Endothelial cell of umbilical vein (primary cell): ENCODE measurements around the gene HOXC9. TPM values are rescaled to one million over a fixed set of nuclear protein-coding genes. Genes with fewer than 3 reads are reported as not detected.

ENCODE experiments used
- BruUV-seq: library from RNA; stranded (reverse); fragments of 400-500 nt; replicated peaks from 2 replicates; lab custom pipeline; 2021; lab: Mats Ljungman, UMichigan
- CTCF ChIA-PET: fragments of 300-600, 350-600 bp; sonication (Branson Sonifier 250); formaldehyde crosslinking; loops from one replicate; lab custom pipeline; 2021; ENCODE audit warnings: antibody characterized with exemption, inconsistent platforms; lab: Charles Lee
- POLR2A ChIA-PET: fragments of 300-600, 350-600 bp; sonication (Branson Sonifier 250); formaldehyde crosslinking; loops from one replicate; lab custom pipeline; 2021; ENCODE audit warnings: antibody characterized with exemption, inconsistent platforms; lab: Charles Lee
- DNase-seq: peaks from one replicate; pipeline ENCODE4 v3.0.0-alpha.2; 2011; ENCODE audit warnings: low read depth, low spot score
- FAIRE-seq: peaks from 2 replicates; lab custom pipeline; 2011; peaks lifted over from hg19 to GRCh38; lab: Jason Lieb, UNC
- H2AFZ ChIP-seq: 2 replicates; pipeline ENCODE4 v1.6.0; 2012; ENCODE audit warnings: low read depth, low read length, control low read depth, inconsistent platforms
- H3K27ac ChIP-seq: 2 replicates; pipeline ENCODE4 v1.5.1; 2011; ENCODE audit warnings: low read depth, mild to moderate bottlenecking, control low read depth, low read length, moderate library complexity; ENCODE audit not compliant: insufficient read depth
- H3K27me3 ChIP-seq, 2 experiments: 2 replicates each; pipeline versions ENCODE4 v1.6.0 to v1.6.1; 2011; ENCODE audit warnings: low read length in 2 of 2, mixed read lengths in 1 of 2; ENCODE audit not compliant: control insufficient read depth in 2 of 2, insufficient read depth in 2 of 2
- H3K36me3 ChIP-seq, 2 experiments: 2 replicates in 1 of 2; 3 replicates in 1 of 2; pipeline ENCODE4 v1.5.1; 2011; ENCODE audit warnings: low read length in 2 of 2, mild to moderate bottlenecking in 1 of 2, moderate library complexity in 1 of 2; ENCODE audit not compliant: control insufficient read depth in 2 of 2, insufficient read depth in 2 of 2; ENCODE audit errors: extremely low read depth in 1 of 2
- H3K4me1 ChIP-seq: 3 replicates; pipeline ENCODE4 v1.5.1; 2011; ENCODE audit warnings: mild to moderate bottlenecking, low read length; ENCODE audit not compliant: control insufficient read depth, insufficient read depth; ENCODE audit errors: extremely low read depth
- H3K4me2 ChIP-seq: 2 replicates; pipeline ENCODE4 v1.6.1; 2011; ENCODE audit warnings: low read length, control low read depth, mixed read lengths; ENCODE audit not compliant: insufficient read depth
- H3K4me3 ChIP-seq, 3 experiments: fragments of 200-600 bp in 1 of 3; sonication (generic), shearing (Covaris generic) in 1 of 3; replicated peaks in 1 of 3; 2 replicates each; pipeline ENCODE4 v1.5.1; 2011 to 2016; ENCODE audit warnings: control low read depth in 3 of 3, low read length in 3 of 3, mild to moderate bottlenecking in 2 of 3, inconsistent platforms in 1 of 3, low read depth in 1 of 3, moderate library complexity in 1 of 3; ENCODE audit not compliant: insufficient read depth in 1 of 3
- H3K79me2 ChIP-seq: 2 replicates; pipeline ENCODE4 v1.6.0; 2012; ENCODE audit warnings: low read length, inconsistent platforms; ENCODE audit not compliant: control insufficient read depth, insufficient read depth
- H3K9ac ChIP-seq: replicated peaks from 2 replicates; pipeline ENCODE3; 2011; ENCODE audit warnings: low read length, control low read depth; ENCODE audit not compliant: insufficient read depth; ENCODE audit errors: extremely low read depth
- H3K9me1 ChIP-seq: replicated peaks from 3 replicates; pipeline ENCODE4 v1.6.0; 2011; ENCODE audit warnings: mild to moderate bottlenecking, low read length; ENCODE audit not compliant: control insufficient read depth, insufficient read depth; ENCODE audit errors: extremely low read depth
- H3K9me3 ChIP-seq: replicated peaks from 2 replicates; pipeline ENCODE4 v1.5.1; 2012; ENCODE audit warnings: low read length, inconsistent platforms; ENCODE audit not compliant: control insufficient read depth, insufficient read depth
- H4K20me1 ChIP-seq: replicated peaks from 2 replicates; pipeline ENCODE3; 2011; ENCODE audit warnings: mild to moderate bottlenecking, low read length; ENCODE audit not compliant: control insufficient read depth, insufficient read depth; ENCODE audit errors: extremely low read depth
- CTCF ChIP-seq, 2 donors: IDR thresholded peaks; 1 replicate in 1 of 2; 2 replicates in 1 of 2; pipeline ENCODE4 v1.5.1; 2011; ENCODE audit warnings: low read length in 2 of 2, mild to moderate bottlenecking in 2 of 2, moderate library complexity in 2 of 2, control low read depth in 1 of 2, inconsistent platforms in 1 of 2, low read depth in 1 of 2; ENCODE audit not compliant: insufficient read depth in 1 of 2; ENCODE audit errors: extremely low read depth in 1 of 2
- EZH2 ChIP-seq: IDR thresholded peaks from 2 replicates; pipeline ENCODE4 v1.6.1; 2012; ENCODE audit warnings: borderline replicate concordance, low read depth, mild to moderate bottlenecking, moderate library complexity, low read length, inconsistent platforms; ENCODE audit not compliant: severe bottlenecking
- FOS ChIP-seq: IDR thresholded peaks from 2 replicates; pipeline ENCODE4 v1.6.1; 2011; ENCODE audit warnings: mild to moderate bottlenecking, low read length, moderate library complexity, borderline replicate concordance; ENCODE audit not compliant: insufficient read depth
- GATA2 ChIP-seq: IDR thresholded peaks from 2 replicates; pipeline ENCODE4 v1.7.0; 2011; ENCODE audit warnings: low read depth, mild to moderate bottlenecking, moderate library complexity, mixed read lengths, low read length; ENCODE audit not compliant: insufficient read length, insufficient read depth
- JUN ChIP-seq: IDR thresholded peaks from 2 replicates; pipeline ENCODE4 v1.6.1; 2011; ENCODE audit warnings: borderline replicate concordance, low read depth; ENCODE audit not compliant: insufficient read length, insufficient read depth
- MAX ChIP-seq: IDR thresholded peaks from 2 replicates; pipeline ENCODE4 v1.6.1; 2011; ENCODE audit not compliant: insufficient read depth, insufficient read length
- MYC ChIP-seq: IDR thresholded peaks from one replicate; pipeline ENCODE4 v1.6.1; 2011; ENCODE audit warnings: mild to moderate bottlenecking, low read depth, low read length
- POLR2A ChIP-seq: IDR thresholded peaks from 2 replicates; pipeline ENCODE4 v1.6.1; 2012; ENCODE audit warnings: low read depth, mild to moderate bottlenecking, control low read depth, low read length
- dilution Hi-C: fragments of 300-500 bp; cut with MboI; formaldehyde crosslinking; loops from one replicate; pipeline ENCODE4 v1.15.0; 2019; ENCODE audit warnings: low sequenced_read_pairs; ENCODE audit not compliant: extremely low pct_ligation_motif_present
- intact Hi-C: fragments of 100-400 bp; cut with micrococcal nuclease; formaldehyde crosslinking; loops from one replicate; pipeline ENCODE4 v1.10.0; 2022
- polyA plus RNA-seq, 4 experiments: library from polyadenylated mRNA; depleted of rRNA in 3 of 4; stranded (reverse) in 3 of 4; unstranded in 1 of 4; fragments of >200 nt; gene quantifications; 2 replicates each; pipeline versions ENCODE4 v1.2.1 to v1.2.3, GENCODE V29; 2011 to 2012; ENCODE audit warnings: missing spikeins in 1 of 4
- total RNA-seq: library from RNA; stranded (reverse); gene quantifications from 2 replicates; pipeline ENCODE4 v1.2.3, GENCODE V29; 2021

Gene HOXC9
- total and polyA plus RNA-seq, 2 donors (not counting 3 experiments of a cell fraction or from before 2014, with no cell fraction given), result 0.40 to 0.58 TPM

- no TSS peak for BruUV-seq
- H3K9me1 ChIP-seq, result no peaks in the 10 kb centered on the region
- POLR2A ChIA-PET, result no interaction called here
- no peak overlapping the region for H3K9ac ChIP-seq
- dilution Hi-C loops, result no loop called here
- peaks cover 89 to 92% of the 10 kb centered on the region in 2 experiments for H3K27me3 ChIP-seq
- intact Hi-C loops, result loop anchor here (2.0 to 5.0 kb wide), 2 partner anchors 198 to 286 kb away; no protein-coding TSS in a partner anchor
- CTCF ChIA-PET, result interaction anchor here (0.6 to 2.6 kb wide), 8 partner anchors 11 to 220 kb away, joined by 3 to 8 read pairs (median 4); partner anchors contain the start of gene HOXC9
- H4K20me1 ChIP-seq, result no peaks in the 10 kb centered on the region
- no peaks in the 10 kb centered on the region for H3K36me3 ChIP-seq
- DNase-seq (no peak), FAIRE-seq (no peak)
- no peak overlapping the region for H3K4me2 ChIP-seq
- no peak overlapping the region for H3K27ac ChIP-seq
- TF ChIP-seq JUN, result no peak
- no peak for TF ChIP-seq FOS
- no peak for TF ChIP-seq GATA2
- no peak overlapping the region for H3K4me3 ChIP-seq
- no peaks in the 10 kb centered on the region for H3K9me3 ChIP-seq
- H2AFZ ChIP-seq, result no peak overlapping the region
- no peaks in the 10 kb centered on the region for H3K4me1 ChIP-seq
- H3K79me2 ChIP-seq, result no peaks in the 10 kb centered on the region
Measured at GRCh38 chr12:53988541-53989226, 11.3 kb upstream of the HOXC9 start.

- intact Hi-C loops, result loop anchor here (2.0 to 5.0 kb wide), 2 partner anchors 199 to 287 kb away; no protein-coding TSS in a partner anchor
- BruUV-seq, result no TSS peak
- H3K36me3 ChIP-seq, result no peaks in the 10 kb centered on the region
- H3K4me3 ChIP-seq, result no peak overlapping the region
- dilution Hi-C loops, result no loop called here
- ChIA-PET CTCF (interaction anchor here (1.0 to 4.3 kb wide), 9 partner anchors 11 to 221 kb away, joined by 3 to 24 read pairs (median 6); partner anchors contain the start of gene HOXC9), POLR2A (no interaction called here)
- H3K4me1 ChIP-seq, result no peaks in the 10 kb centered on the region
- H3K9me3 ChIP-seq, result no peaks in the 10 kb centered on the region
- H3K79me2 ChIP-seq, result no peaks in the 10 kb centered on the region
- FAIRE-seq (peak; percentile 63), DNase-seq (peak; percentile 16)
- H3K27me3 ChIP-seq, result peaks cover 90 to 93% of the 10 kb centered on the region in 2 experiments
- no peak overlapping the region for H3K9ac ChIP-seq
- H2AFZ ChIP-seq, result no peak overlapping the region
- peak; percentile 31 to 40 for TF ChIP-seq CTCF (IDR thresholded peaks at IDR 0.05; ENCODE audit: extremely low read depth in 1 of 2, insufficient read depth in 1 of 2, low read depth in 1 of 2, low read length in 2 of 2)
- TF ChIP-seq MAX, result no peak
- TF ChIP-seq FOS, result no peak
- TF ChIP-seq GATA2, result no peak
- no peak for TF ChIP-seq MYC
- TF ChIP-seq JUN, result no peak
- TF ChIP-seq EZH2, result peak; percentile 67
- no peak for TF ChIP-seq POLR2A
- no peak overlapping the region for H3K4me2 ChIP-seq
- no peak overlapping the region for H3K27ac ChIP-seq
- no peaks in the 10 kb centered on the region for H4K20me1 ChIP-seq
- no peaks in the 10 kb centered on the region for H3K9me1 ChIP-seq
Measured at GRCh38 chr12:53989227-53990113, 10.5 kb upstream of the HOXC9 start.
